HUDEP-2 (cell line): ENCODE data around the gene PDGFRB.

Experiments used
- DNase-seq, 76 experiments: peaks; one replicate each; lab custom pipeline; 2025; ENCODE audit not compliant: unreplicated experiment in 76 of 76; lab: John Stamatoyannopoulos, UW

The PDGFRB gene

DNA sequence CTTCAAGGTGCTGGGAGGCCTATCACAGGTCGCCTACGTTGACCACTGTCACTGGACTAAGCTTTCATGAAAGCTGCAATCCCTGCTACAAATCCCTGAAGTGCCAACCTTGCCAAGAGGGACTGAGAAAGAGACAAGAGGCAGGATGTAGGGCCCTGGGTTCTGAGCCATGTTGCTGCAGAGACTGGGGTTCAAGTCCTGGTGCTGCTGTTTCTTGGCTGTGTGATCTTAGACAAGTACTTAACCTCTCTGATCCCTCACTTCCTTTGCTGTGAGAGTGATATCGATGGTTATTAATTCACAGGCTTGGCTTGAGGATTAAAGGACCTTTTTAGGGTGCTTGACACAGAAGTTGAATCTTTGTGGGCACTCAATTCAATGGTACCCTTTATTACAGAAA, 84.8 kb downstream of the PDGFRB start:
- no peak for DNase-seq

DNA sequence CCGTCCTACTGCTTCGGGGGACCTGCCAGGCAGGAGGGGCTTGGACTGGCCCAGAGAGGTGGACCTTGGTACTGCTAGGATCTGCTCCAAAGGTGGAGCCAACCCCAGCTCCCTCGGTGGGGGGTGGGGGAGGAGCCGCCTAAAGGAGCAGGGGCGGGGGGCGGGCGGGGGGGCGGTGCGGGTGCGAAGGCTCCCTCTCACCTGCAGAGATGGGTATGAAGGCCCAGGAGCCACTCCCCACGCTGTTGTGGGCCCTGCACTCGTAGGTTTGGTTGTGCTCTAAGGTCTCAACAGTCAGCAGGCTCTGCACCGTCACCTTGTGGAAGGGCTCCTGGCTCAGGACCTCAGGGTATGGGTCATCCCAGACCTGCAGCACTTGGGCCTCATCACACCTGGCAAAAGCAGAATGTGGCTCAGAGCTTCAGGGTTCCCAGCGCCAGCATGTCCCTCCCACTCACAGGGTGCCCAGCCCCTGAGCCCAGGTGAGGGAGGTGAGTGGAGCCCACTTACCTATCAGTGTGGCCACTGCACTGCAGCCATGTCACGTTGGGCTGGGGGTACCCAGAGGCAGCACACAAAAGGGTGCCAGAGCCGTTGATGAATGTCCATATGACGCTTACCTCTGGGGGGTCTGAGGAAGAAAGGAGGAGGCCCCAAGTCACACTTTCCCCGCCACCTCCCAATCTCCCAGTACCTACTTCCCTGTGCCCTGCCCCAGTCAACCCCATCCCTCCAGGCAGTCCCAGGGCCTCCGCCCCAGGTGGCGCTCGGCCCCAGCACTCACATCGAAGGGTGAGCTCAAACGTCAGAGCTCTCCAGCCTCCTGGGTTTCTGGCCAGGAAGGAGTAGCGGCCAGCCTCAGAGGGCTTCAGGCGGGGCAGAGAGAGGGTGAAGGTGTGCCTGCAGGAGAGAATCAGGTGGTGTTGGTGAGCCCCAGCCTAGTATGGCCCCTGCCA, 85.7 kb downstream of the PDGFRB start:
- no peak for DNase-seq

DNA sequence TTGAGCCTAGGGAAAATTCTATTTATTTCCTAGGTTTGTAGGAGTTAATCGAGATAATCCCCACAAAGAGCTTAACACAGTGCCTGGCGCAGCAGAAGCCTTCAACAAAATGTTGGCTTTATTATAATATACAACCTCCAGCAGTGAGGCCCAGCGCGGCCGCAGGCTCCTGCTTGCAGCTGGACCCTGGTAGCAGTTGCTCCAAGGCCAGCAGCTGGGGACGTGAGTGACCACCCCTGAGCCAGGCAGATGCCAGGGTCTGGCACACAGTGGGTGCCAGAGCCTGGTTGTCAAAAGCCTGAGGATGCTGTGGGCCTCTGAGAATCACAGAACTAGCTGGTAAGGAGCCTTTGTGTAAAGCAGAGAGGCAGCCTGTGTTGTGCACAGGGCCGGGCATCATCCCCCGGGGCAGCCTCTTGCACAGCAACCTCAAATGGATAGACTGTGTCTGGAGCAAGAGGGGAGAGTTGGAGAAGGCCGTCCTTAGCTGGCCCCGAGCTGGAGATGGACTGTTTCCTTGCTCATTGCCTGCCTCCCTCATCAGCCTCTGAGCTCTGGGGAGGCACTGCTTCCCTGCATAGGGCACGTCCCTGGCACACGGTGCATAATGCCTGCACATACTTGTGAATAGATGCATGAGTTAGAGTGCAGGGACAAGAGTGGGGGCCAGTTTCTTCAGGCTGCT, 86.5 kb downstream of the PDGFRB start:
- DNase-seq, result no peak

GRCh38 chr5:150068472-150068871, 87.2 kb downstream of the PDGFRB start:
- no peak for DNase-seq

DNA sequence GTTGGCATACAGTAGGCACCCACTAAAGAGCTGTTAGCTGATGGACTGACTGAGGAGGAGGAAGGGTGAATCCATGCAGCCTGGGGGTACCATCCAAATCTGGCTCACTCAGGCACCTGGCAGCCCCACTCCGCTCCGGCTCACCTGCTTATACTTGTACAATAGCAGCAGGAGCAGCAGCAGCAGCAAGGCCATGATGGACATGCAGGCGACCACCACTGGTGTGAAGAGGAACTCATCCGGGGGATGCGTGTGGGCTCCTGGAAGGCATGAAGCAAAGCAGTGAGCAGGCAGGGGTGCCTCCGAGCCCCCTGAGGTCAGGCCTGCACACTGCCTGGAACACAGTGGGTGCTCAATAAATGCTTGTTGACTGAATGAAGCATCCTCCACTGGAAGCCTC, 87.6 kb downstream of the PDGFRB start:
- no peak for DNase-seq

DNA sequence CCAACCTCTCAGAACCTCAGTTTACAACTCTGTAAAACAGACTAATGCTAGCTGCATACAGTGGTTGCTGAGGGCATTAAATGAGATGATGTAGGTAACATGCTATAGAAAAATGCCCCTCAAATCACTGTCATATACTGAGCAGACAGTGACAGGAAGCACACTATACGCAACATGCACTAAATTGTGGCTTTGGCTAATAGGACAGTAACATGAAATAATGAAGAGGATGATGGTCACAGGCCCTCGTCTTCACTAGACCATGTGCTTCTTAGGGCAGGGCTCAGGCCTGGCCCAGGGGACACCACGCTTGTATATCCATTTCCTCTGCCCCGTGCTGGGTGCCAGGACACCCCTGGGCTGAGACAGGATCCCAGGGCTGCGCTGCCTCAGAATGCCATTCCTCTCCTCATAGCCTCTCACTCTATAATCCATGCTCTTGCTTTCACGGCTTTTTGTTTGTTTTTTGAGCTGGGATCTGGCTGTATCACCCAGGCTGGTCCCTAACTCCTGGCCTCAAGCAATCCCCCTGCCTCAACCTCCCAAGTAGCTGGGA, 88.2 kb downstream of the PDGFRB start:
- DNase-seq, result no peak

GRCh38 chr5:150066901-150067396, 88.7 kb downstream of the PDGFRB start:
- DNase-seq, result no peak

DNA sequence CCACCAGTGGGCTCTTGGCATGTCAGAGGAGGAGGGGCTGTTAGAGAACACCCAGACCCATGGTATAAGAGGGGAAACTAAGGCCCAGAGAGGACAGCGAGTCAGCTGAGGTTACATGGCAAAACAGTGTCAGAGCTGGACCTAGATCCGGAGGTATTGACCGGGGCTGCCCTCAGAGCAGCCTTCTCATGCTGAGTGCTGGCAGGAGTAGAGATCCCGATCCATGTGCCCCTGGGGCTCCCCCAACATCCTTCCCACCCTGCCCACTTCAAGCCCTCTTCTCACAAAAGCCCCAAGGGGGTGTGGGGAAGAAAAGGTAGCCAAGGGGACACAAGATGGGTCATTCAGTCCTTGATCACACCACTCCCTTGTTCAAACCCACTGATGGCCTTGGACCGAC, 89.2 kb downstream of the PDGFRB start:
- no peak for DNase-seq

DNA sequence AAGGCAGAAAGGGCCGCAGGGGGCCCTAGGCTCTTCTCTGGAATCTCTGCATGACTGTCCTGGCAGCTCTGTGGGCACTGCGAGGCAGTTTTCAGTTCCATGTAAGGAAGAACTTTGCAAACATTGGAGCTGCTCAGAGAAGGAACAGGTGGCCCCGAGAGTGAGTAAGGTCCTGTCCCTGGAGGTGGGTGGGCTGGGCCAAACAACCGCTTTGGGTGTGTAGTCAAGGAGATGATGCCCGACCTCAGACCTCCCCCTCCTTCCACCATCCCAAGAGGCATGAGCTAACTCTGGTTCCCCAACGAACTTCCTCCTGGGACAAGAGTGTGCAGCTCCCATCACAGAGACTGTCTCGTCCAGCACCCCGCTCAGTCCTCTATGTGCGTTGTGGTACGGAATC, 89.8 kb downstream of the PDGFRB start:
- no peak for DNase-seq

DNA sequence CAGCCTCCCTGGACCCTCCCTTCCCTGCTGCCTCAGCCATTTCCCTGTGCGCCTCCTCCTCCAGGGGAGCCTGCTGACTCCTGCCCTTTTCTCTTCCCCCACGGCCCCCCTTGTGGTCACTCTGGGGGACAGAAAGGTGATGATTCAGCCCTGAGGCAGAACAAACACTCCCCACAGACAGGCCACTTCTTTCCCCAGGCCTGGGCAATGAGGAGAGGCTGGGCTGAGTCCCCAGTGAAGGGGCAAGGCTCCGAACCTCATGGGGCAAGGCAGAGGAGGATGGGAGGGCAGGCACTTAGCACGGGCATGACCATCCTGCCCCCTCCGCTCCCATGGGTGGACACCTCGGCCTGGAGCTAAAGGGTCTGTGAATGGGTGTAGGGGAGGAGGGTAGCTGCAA, 90.3 kb downstream of the PDGFRB start:
- DNase-seq, result no peak

DNA sequence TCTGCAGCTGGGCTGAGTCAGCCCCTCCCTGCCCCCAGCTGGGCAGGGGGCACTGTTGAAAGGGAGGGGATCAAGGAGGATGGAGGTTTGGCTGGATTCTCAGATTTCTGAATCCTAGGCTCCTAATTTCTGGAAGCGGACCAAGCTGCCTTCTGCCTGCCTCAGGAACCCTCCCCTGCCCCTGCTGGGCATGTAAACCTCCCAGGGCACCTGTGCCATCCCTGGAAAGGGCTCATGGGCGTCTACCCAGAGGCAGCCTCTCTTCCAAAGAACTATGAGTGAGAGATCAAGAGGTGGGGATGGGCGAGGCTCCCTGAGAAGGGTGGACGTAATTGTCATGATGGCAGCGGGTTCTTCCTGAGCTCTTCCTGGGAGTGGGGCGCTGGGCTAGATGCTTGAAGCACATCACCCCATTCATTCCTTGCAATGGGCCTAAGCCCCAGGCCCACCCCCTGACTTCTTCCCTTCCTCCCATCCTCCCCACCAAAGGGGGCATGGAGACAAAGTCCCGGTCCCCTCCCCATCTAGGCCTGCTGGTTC, 90.9 kb downstream of the PDGFRB start:
- DNase-seq, result no peak
